ENCODE results near the gene MIPOL1. TPM values are rescaled to one million over a fixed set of nuclear protein-coding genes. Genes with fewer than 3 reads are reported as not detected.

The MIPOL1 gene
- total and polyA plus RNA-seq, 2 of the 13 experiments (the other 11 are each of a cell fraction or from before 2014, with no cell fraction given) = 8.6 to 34.2 TPM

DNA sequence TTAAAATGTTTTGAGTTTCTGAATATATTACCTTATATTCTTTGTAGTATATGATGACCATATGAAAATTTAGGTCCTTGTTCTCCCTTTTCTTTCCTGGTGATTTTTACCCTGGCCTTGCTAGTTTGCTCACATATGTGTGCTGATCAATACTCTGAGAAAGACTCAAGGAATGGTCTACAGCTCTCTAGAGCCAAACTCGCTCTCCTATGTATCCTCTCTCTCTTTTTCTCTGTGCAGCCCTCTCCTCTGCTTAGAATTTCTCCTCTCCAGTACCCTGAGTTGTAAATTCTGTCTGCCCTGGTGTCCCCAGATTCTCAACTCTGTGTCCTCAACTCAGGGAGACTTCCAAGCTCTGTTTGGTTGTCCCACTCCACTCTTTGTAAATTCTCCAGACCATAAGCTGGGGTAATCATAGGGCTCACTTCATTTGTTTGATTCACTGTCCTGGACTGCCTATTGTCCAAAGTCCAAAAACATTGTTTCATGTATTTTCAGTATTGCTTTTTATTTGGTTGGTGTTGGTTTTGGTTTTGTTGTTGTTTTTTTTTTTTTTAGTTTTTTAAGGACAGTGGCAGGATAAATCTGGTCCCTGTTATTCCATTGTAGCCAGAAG lies 356.3 kb downstream of the MIPOL1 start (continued):
- no peak for TF ChIP-seq ZSCAN25 (CRISPR knock-in tag; IDR thresholded peaks at IDR 0.05)
- no peak for TF ChIP-seq ZNF20 (CRISPR knock-in tag; IDR thresholded peaks at IDR 0.05)
- TF ChIP-seq ARHGAP35 (CRISPR knock-in tag; IDR thresholded peaks at IDR 0.05; ENCODE audit: borderline replicate concordance) = no peak
- TF ChIP-seq, protein P1, sequence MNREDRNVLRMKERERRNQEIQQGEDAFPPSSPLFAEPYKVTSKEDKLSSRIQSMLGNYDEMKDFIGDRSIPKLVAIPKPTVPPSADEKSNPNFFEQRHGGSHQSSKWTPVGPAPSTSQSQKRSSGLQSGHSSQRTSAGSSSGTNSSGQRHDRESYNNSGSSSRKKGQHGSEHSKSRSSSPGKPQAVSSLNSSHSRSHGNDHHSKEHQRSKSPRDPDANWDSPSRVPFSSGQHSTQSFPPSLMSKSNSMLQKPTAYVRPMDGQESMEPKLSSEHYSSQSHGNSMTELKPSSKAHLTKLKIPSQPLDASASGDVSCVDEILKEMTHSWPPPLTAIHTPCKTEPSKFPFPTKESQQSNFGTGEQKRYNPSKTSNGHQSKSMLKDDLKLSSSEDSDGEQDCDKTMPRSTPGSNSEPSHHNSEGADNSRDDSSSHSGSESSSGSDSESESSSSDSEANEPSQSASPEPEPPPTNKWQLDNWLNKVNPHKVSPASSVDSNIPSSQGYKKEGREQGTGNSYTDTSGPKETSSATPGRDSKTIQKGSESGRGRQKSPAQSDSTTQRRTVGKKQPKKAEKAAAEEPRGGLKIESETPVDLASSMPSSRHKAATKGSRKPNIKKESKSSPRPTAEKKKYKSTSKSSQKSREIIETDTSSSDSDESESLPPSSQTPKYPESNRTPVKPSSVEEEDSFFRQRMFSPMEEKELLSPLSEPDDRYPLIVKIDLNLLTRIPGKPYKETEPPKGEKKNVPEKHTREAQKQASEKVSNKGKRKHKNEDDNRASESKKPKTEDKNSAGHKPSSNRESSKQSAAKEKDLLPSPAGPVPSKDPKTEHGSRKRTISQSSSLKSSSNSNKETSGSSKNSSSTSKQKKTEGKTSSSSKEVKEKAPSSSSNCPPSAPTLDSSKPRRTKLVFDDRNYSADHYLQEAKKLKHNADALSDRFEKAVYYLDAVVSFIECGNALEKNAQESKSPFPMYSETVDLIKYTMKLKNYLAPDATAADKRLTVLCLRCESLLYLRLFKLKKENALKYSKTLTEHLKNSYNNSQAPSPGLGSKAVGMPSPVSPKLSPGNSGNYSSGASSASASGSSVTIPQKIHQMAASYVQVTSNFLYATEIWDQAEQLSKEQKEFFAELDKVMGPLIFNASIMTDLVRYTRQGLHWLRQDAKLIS (CRISPR knock-in tag; IDR thresholded peaks at IDR 0.05) = no peak
- TF ChIP-seq ZMYM4 (CRISPR knock-in tag; IDR thresholded peaks at IDR 0.05) = peak; percentile 62
- TF ChIP-seq NCOR1 (IDR thresholded peaks at IDR 0.05; ENCODE audit: borderline replicate concordance, low read length) = peak; percentile 40; the same call in 1 of the 2 replicates
- TF ChIP-seq ELF3 (CRISPR knock-in tag; IDR thresholded peaks at IDR 0.05) = no peak
- no peak for TF ChIP-seq ZBTB21 (CRISPR knock-in tag; IDR thresholded peaks at IDR 0.05)
- TF ChIP-seq ZNF562 (CRISPR knock-in tag; IDR thresholded peaks at IDR 0.05; ENCODE audit: borderline replicate concordance) = no peak
- TF ChIP-seq MAFG (CRISPR knock-in tag; IDR thresholded peaks at IDR 0.05) = no peak
- no peak for TF ChIP-seq ZNF224 (CRISPR knock-in tag; IDR thresholded peaks at IDR 0.05)
- TF ChIP-seq, protein P2, sequence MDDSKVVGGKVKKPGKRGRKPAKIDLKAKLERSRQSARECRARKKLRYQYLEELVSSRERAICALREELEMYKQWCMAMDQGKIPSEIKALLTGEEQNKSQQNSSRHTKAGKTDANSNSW (CRISPR knock-in tag; IDR thresholded peaks at IDR 0.05; ENCODE audit: borderline replicate concordance) = no peak
- TF ChIP-seq, protein P3, sequence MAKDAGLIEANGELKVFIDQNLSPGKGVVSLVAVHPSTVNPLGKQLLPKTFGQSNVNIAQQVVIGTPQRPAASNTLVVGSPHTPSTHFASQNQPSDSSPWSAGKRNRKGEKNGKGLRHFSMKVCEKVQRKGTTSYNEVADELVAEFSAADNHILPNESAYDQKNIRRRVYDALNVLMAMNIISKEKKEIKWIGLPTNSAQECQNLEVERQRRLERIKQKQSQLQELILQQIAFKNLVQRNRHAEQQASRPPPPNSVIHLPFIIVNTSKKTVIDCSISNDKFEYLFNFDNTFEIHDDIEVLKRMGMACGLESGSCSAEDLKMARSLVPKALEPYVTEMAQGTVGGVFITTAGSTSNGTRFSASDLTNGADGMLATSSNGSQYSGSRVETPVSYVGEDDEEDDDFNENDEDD (CRISPR knock-in tag; IDR thresholded peaks at IDR 0.05; ENCODE audit: borderline replicate concordance) = no peak
- TF ChIP-seq ADNP (CRISPR knock-in tag; IDR thresholded peaks at IDR 0.05) = no peak
- TF ChIP-seq HMG20B (CRISPR knock-in tag; conservative IDR thresholded peaks at IDR 0.05) = 0 out of 2 replicates have a peak, but pooled peaks have one; percentile 39
- TF ChIP-seq HOMEZ (CRISPR knock-in tag; IDR thresholded peaks at IDR 0.05; ENCODE audit: low read depth) = peak; percentile 79
- no peak for TF ChIP-seq ZNF652 (CRISPR knock-in tag; IDR thresholded peaks at IDR 0.05; ENCODE audit: borderline replicate concordance, low read depth)
- TF ChIP-seq HIVEP1 (CRISPR knock-in tag; IDR thresholded peaks at IDR 0.05) = no peak
- no peak for TF ChIP-seq ZNF629 (CRISPR knock-in tag; conservative IDR thresholded peaks at IDR 0.05)
- TF ChIP-seq KLF13 (CRISPR knock-in tag; IDR thresholded peaks at IDR 0.05) = no peak
- TF ChIP-seq, protein P4, sequence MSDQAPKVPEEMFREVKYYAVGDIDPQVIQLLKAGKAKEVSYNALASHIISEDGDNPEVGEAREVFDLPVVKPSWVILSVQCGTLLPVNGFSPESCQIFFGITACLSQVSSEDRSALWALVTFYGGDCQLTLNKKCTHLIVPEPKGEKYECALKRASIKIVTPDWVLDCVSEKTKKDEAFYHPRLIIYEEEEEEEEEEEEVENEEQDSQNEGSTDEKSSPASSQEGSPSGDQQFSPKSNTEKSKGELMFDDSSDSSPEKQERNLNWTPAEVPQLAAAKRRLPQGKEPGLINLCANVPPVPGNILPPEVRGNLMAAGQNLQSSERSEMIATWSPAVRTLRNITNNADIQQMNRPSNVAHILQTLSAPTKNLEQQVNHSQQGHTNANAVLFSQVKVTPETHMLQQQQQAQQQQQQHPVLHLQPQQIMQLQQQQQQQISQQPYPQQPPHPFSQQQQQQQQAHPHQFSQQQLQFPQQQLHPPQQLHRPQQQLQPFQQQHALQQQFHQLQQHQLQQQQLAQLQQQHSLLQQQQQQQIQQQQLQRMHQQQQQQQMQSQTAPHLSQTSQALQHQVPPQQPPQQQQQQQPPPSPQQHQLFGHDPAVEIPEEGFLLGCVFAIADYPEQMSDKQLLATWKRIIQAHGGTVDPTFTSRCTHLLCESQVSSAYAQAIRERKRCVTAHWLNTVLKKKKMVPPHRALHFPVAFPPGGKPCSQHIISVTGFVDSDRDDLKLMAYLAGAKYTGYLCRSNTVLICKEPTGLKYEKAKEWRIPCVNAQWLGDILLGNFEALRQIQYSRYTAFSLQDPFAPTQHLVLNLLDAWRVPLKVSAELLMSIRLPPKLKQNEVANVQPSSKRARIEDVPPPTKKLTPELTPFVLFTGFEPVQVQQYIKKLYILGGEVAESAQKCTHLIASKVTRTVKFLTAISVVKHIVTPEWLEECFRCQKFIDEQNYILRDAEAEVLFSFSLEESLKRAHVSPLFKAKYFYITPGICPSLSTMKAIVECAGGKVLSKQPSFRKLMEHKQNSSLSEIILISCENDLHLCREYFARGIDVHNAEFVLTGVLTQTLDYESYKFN (CRISPR knock-in tag; conservative IDR thresholded peaks at IDR 0.05) = no peak
